LNCAP (cell line): ENCODE measurements around the gene GFOD1.

Experiments used
- CTCF ChIP-seq: fragments of 450-650 bp; IDR thresholded peaks from 2 replicates; pipeline ENCODE4 v1.5.1; 2017; ENCODE audit warnings: mild to moderate bottlenecking

The GFOD1 gene

DNA sequence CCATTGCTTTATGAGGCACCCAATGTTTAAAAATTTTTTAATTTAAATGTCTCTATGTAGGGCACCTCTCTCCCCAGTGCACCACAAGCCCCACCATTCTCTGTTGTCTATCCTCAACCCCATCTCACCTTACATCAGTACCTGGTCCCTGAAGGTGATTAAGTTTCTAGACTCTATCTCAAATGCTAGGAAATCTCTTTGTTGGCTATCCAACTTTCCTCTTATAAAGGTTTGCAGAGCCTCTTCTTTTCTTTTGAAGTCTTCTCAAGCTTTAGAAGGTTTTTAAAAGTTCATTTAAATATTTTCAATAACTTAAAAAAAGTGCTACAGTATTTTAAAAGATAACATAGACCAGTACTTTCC, 82.5 kb downstream of the GFOD1 start:
- no peak for TF ChIP-seq CTCF

DNA sequence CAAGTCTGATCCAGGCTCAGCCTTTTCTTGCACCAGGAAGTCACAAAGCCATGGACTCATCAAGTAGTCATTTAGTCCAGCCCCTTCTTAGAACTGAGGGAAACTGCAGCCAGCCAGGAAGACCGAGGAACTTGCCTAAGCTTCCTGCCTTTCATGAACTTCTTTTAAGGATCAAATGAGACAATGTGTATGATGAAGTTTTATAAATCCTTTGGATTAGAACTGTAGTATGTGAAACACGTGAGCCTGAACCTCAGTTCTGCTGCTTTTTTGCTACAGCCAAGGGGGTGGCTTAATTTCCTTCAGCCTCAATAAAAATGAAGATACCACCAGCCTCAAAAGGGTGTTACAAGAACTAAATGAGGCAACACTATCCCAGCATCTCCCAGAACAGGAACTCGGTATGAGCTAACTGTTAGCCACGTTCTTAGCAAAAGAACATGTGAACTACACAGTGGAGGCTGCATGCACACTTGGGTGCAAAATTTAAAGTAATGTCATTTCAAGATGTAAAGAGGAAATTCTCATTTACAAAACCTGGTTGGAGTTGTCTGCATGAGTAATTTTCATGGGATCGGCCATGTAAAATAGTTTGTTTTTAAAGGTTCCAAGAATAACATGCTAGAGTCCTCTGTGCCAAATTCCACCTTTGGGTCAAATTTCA, 83.0 kb downstream of the GFOD1 start:
- no peak for TF ChIP-seq CTCF

GRCh38 chr6:13402711-13403110, 84.7 kb downstream of the GFOD1 start:
- no peak for TF ChIP-seq CTCF

DNA sequence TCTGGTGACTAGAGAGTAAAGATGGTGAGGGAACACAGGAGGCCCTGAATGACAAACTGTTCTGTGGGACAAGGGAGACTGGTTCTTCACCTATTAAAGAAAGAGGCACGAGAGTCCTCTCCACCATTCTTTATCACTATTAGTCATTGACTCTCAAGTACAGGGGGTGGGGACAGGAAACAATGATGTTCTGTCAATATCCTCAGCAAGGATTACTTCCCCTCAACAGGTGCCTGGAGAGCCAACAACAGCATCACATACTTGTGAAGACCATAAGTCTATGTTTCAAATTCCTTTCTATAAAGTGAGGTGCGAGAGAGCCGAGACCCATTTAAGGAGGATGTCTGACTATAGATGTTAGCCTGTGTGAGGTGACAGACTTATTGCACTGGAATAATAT, 86.6 kb downstream of the GFOD1 start:
- TF ChIP-seq CTCF = no peak

DNA sequence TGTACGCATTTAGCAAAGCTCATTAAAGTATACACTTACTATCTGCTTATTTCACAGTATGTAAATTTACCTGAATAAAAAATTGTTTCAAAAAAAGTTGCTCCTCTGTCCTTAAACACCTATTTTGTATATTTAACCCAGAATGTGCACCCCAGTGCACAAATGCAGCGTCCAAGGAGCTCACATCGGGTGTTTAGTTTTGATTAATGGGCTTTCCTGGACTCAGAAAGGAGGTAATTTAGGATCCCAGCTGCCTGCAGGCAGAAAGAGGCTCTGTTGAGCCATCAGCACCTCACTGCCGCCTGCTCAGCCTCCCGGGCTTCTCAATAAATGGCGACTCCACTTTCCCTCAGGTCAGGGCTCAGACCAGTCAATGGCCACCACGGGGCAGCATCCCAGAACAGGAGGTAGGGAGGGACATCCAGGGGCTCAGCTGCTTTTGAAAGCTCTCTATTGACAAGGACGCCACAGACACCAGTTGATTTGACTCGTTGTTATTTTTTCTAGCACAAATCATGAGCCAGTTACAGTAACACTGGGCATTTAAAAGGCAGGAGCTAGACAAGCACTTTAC, 88.9 kb downstream of the GFOD1 start:
- TF ChIP-seq CTCF = no peak

DNA sequence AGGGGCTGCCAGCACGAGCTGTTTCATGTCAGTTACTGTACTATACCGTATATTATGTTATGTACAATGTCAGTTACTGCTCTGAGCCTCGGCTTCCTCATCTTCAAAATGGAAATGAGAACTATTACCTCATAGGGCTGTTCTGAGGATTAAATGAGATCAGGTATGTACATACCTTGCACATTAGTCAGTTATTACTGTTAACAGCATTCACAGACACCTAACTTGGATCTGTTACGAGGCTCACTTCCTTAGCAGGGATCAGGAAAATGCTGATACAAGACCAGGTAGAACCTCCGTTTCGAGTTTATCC, 89.4 kb downstream of the GFOD1 start:
- TF ChIP-seq CTCF = no peak

DNA sequence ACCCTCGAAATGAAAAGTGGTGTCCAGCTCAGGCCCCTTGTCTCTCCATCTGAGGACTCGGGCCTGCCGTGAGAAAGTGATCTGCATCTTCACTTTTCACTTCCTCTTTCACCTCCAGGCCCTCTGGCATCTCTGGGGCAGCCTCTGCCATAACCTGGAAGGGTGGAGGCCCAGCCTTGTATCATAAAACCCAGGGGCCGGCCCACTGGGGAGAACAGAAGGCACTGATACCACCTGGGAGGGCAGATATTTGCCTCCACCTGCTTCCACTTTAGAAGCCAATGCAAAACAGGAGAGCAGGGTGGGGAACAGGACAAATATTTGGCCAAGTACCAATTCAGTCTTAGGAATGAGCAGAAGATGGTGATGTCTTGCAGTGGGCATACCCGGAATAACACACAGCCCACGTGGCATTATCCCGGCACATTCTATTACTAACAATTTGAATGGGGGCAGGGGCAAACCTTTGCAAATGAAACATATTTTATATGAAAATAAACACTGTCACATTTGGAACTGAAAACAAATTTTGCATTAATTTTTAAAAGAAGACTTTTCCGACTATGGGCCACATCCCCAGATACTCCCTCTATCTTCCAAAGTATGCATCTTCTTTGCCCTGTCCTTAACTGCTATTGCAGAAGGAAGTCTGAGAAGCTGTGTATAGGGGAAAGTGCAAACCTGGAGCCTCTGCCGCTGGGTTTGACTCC, 89.9 kb downstream of the GFOD1 start:
- no peak for TF ChIP-seq CTCF
